OCI-LY7 (cell line): ENCODE measurements around the gene RRAD. TPM values are rescaled to one million over a fixed set of nuclear protein-coding genes. Genes with fewer than 3 reads are reported as not detected.

Experiments
- BruUV-seq: library from RNA; stranded (reverse); fragments of 400-500 nt; replicated peaks from 2 replicates; lab custom pipeline; 2021; lab: Mats Ljungman, UMichigan
- CTCF ChIA-PET: fragments of 300-600 bp; sonication (Branson Sonifier 250); formaldehyde crosslinking; loops from one replicate; lab custom pipeline; 2022; ENCODE audit warnings: antibody characterized with exemption; ENCODE audit not compliant: unreplicated experiment; lab: Charles Lee
- POLR2A ChIA-PET: fragments of 300-600 bp; sonication (Branson Sonifier 250); formaldehyde crosslinking; loops from one replicate; lab custom pipeline; 2022; ENCODE audit warnings: antibody characterized with exemption; lab: Charles Lee
- DNase-seq: peaks from one replicate; pipeline ENCODE4 v3.0.0-alpha.2; 2015; ENCODE audit warnings: low spot score
- H2AFZ ChIP-seq: fragments of 200-600 bp; sonication (generic), shearing (Covaris generic); 2 replicates; pipeline ENCODE4 v1.6.1; 2014; ENCODE audit warnings: mild to moderate bottlenecking, antibody characterized with exemption, low read length, moderate library complexity
- H3K27ac ChIP-seq: fragments of 200-600 bp; sonication (generic); 2 replicates; pipeline ENCODE4 v1.5.1; 2014; ENCODE audit warnings: mixed run types, low read depth, mild to moderate bottlenecking, moderate library complexity, low read length, inconsistent platforms; ENCODE audit not compliant: poor library complexity, severe bottlenecking
- H3K36me3 ChIP-seq: fragments of 200-600 bp; sonication (generic); 2 replicates; pipeline ENCODE4 v1.6.1; 2014; ENCODE audit warnings: mild to moderate bottlenecking, antibody characterized with exemption, low read length, moderate library complexity, mixed read lengths; ENCODE audit not compliant: insufficient read depth
- H3K4me1 ChIP-seq: fragments of 200-600 bp; sonication (generic); 2 replicates; pipeline ENCODE4 v1.5.1; 2014; ENCODE audit warnings: mild to moderate bottlenecking, low read length; ENCODE audit not compliant: insufficient read depth, poor library complexity, severe bottlenecking
- H3K4me2 ChIP-seq: fragments of 200-600 bp; sonication (generic); 2 replicates; pipeline ENCODE4 v1.6.1; 2014; ENCODE audit warnings: mild to moderate bottlenecking, low read length
- H3K4me3 ChIP-seq: fragments of 200-600 bp; sonication (generic); 2 replicates; pipeline ENCODE4 v1.5.1; 2014; ENCODE audit warnings: mild to moderate bottlenecking, low read depth, low read length; ENCODE audit not compliant: poor library complexity, severe bottlenecking
- H3K79me2 ChIP-seq: fragments of 200-600 bp; sonication (generic); 2 replicates; pipeline ENCODE4 v1.6.1; 2016; ENCODE audit warnings: low read depth, mild to moderate bottlenecking, low read length, moderate library complexity, mixed read lengths; ENCODE audit not compliant: insufficient read depth
- H3K9me2 ChIP-seq: fragments of 200-600 bp; sonication (generic); 2 replicates; pipeline ENCODE4 v1.6.1; 2016; ENCODE audit warnings: mild to moderate bottlenecking, low read length, mixed read lengths; ENCODE audit not compliant: insufficient read depth
- H3K9me3 ChIP-seq: fragments of 200-600 bp; sonication (generic); 2 replicates; pipeline ENCODE4 v1.6.1; 2014; ENCODE audit warnings: mild to moderate bottlenecking, mixed run types, low read length, mixed read lengths
- H4K20me1 ChIP-seq: fragments of 200-600 bp; sonication (generic); 2 replicates; pipeline ENCODE4 v1.6.1; 2014; ENCODE audit warnings: mild to moderate bottlenecking, antibody characterized with exemption, low read length, moderate library complexity, mixed read lengths; ENCODE audit not compliant: insufficient read depth
- CTCF ChIP-seq: fragments of 200-600 bp; sonication (generic); conservative IDR thresholded peaks from 2 replicates; pipeline ENCODE4 v1.5.1; 2014; ENCODE audit warnings: mild to moderate bottlenecking, antibody characterized with exemption, low read length, moderate library complexity, mixed read lengths
- EZH2phosphoT487 ChIP-seq: fragments of 200-600 bp; sonication (generic); IDR thresholded peaks from 2 replicates; pipeline ENCODE4 v1.6.1; 2018; ENCODE audit warnings: low read depth, borderline replicate concordance, mild to moderate bottlenecking, mixed run types, antibody characterized with exemption, low read length, moderate library complexity, mixed read lengths
- intact Hi-C: fragments of 100-400 bp; cut with micrococcal nuclease; formaldehyde crosslinking; loops from one replicate; pipeline ENCODE4 v1.10.0; 2022; ENCODE audit not compliant: unreplicated experiment
- total RNA-seq, 2 experiments: library from RNA; depleted of rRNA in 1 of 2; stranded (reverse); fragments of >200 nt in 1 of 2; shearing (Covaris generic) in 1 of 2; gene quantifications; 2 replicates each; pipeline ENCODE4 v1.2.3, GENCODE V29; 2014 to 2022

RRAD gene
- total RNA-seq, 2 experiments from 2014 or later = 0.09 TPM; not detected in 1

DNA sequence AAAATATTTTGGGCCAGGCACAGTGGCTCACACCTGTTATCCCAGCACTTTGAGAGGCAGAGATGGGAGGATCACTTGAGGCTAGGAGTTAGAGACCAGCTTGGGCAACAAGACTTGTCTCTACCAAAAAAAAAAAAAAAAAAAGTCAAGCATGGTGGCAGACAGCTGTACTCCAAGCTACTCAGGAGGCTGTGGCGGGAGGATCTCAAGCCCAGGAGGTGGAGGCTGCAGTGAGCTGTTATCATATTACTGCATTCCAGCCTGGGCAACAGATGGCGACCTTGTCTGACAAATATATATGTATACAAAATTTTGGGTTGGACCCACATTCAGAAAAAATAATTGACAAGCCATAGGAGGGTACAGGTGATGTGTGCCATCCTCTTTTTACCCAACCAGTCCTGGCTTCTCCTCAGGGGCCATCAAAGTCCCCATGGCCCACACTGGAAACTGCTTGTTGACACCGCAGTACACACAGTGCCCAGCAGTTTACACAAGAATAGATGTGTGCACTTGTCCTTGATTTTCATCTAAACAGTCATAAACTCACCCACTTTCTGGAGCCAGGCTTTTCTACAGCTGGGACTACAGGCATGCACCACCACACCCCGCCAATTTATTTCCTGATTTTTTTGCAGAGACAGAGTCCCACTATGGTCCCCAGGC, 11.7 kb upstream of the RRAD start:
- DNase-seq = no peak
- Histone ChIP-seq H3K4me1 (peaks cover 12% of the 10 kb centered on the region), H2AFZ (no peak overlapping the region), H4K20me1 (no peaks in the 10 kb centered on the region), H3K27ac (no peak overlapping the region), H3K9me2 (no peaks in the 10 kb centered on the region), H3K4me2 (no peak overlapping the region), H3K4me3 (no peak overlapping the region), H3K36me3 (peaks cover 19% of the 10 kb centered on the region; the same call in 1 of the 2 replicates), H3K79me2 (peaks cover 7% of the 10 kb centered on the region; the same call in 1 of the 2 replicates), H3K9me3 (no peaks in the 10 kb centered on the region)
- CTCF ChIA-PET = no interaction called here
- TF ChIP-seq EZH2phosphoT487 (no peak), CTCF (0 out of 2 replicates have a peak, but pooled peaks have one; percentile 18)
- intact Hi-C loops = no loop called here
- BruUV-seq = no TSS peak
- POLR2A ChIA-PET = interaction anchor here (0.6 kb wide), 1 partner anchor 158 kb away, joined by 6 read pairs; no protein-coding TSS in a partner anchor

- no peaks in the 10 kb centered on the region for H3K9me2 ChIP-seq
- CTCF ChIA-PET = no interaction called here
- no peaks in the 10 kb centered on the region for H3K9me3 ChIP-seq
- H3K4me2 ChIP-seq = peak overlapping the region; percentile 35; the same call in 1 of the 2 replicates
- no peak overlapping the region for H2AFZ ChIP-seq
- H3K79me2 ChIP-seq = peaks cover 7% of the 10 kb centered on the region; the same call in 1 of the 2 replicates
- TF ChIP-seq CTCF = no peak
- no peak for TF ChIP-seq EZH2phosphoT487
- POLR2A ChIA-PET = interaction anchor here (0.6 kb wide), 1 partner anchor 159 kb away, joined by 6 read pairs; no protein-coding TSS in a partner anchor
- no peak for DNase-seq
- BruUV-seq = no TSS peak
- peaks cover 12% of the 10 kb centered on the region for H3K4me1 ChIP-seq
- no peak overlapping the region for H3K27ac ChIP-seq
- no peaks in the 10 kb centered on the region for H4K20me1 ChIP-seq
- H3K4me3 ChIP-seq = no peak overlapping the region
- intact Hi-C loops = no loop called here
- peaks cover 19% of the 10 kb centered on the region; the same call in 1 of the 2 replicates for H3K36me3 ChIP-seq
Observed at GRCh38 chr16:66936462-66936861, 11.1 kb upstream of the RRAD start.
